HG03103 (cell line): ENCODE results near the gene ZNF335.
"Not testable (repeated sequence)": the region's sequence is repeated elsewhere in the genome, so short reads cannot be mapped to it uniquely, and the experiment has no call there.

ENCODE experiments used
- ATAC-seq: cut with Tn5 transposase; IDR thresholded peaks from one replicate; pipeline ENCODE4 v1.9.1; 2021; ENCODE audit warnings: low read depth; ENCODE audit not compliant: unreplicated experiment

ZNF335 gene

GRCh38 chr20:46001498-46001897 is 29.5 kb upstream of the ZNF335 start:
- no peak for ATAC-seq

- ATAC-seq = no peak
These were observed 28.4 kb upstream of the ZNF335 start for GRCh38 chr20:46000262-46000996.

- no peak for ATAC-seq
These were observed 27.7 kb upstream of the ZNF335 start for GRCh38 chr20:45999557-46000261.

DNA sequence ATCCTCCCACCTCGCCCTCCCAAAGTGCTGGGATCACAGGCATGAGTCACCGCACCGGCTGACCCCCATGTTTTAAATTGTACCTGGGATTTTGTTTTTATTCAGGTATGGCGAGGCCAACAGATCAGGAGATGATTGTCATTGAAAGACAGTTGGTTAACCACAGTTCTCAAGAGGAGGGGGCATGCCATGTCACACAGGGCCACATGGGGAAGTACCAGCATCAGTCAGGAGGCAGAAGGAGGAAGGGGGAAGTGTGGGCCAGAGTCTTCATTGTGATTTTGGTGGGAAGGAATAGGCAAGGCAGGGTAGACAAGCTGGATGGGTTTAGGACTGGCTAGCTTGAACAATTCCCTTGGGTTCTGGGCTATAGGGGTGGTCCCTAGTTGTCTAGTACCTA is 26.8 kb upstream of the ZNF335 start:
- ATAC-seq = no peak

- no peak for ATAC-seq
These were observed 26.3 kb upstream of the ZNF335 start for GRCh38 chr20:45998337-45998736.

- ATAC-seq = no peak
These were observed 25.2 kb upstream of the ZNF335 start for GRCh38 chr20:45997187-45997586.

DNA sequence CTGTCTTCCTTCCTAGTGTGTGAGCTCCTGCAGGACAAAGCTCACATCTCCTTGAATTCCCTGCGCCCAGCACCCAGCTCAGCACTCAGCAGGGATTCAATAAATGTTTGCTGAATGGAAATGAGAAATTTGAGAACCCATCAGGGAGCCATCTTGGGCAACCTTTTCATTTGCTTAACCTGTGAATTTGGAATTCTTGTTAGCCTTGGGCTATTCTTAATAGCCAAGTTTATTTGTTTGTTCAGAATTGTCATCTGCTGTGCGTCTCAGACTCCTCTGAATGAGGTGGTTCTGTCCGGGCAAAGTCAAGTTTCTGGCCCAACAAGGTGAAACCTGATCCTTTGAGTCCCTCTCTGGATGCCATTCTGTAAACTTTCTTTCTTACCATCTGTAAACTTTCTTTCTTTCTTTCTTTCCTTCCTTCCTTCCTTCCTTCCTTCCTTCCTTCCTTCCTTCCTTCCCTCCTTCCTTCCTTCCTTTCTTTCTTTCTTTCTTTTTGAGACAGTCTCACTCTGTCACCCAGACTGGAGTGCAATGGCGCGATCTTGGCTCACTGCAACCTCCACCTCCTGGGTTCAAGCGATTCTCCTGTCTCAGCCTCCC is 23.6 kb upstream of the ZNF335 start:
- ATAC-seq = not testable (repeated sequence)

- ATAC-seq = no peak
These were observed 22.9 kb upstream of the ZNF335 start for GRCh38 chr20:45994761-45995493.

GRCh38 chr20:45993197-45993951 is 21.4 kb upstream of the ZNF335 start:
- no peak for ATAC-seq

DNA sequence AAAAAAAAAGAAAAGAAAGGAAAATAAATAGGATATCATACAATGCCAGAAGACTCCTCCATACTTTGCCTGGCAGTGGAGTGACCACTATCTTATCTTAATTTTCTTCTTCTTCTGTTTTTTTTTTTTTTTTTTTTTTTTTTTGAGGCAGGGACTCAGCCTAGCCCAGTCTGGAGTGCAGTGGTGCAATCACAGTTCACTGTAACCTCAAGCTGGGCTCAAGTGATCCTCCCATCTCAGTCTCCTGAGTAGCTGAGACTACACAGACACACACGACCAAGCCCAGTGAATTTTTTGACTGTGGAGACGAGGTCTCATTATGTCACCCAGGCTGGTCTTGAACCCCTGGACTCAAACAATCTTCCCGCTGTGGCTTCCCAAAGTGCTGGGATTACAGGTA is 19.6 kb upstream of the ZNF335 start:
- ATAC-seq = no peak

- ATAC-seq = not testable (repeated sequence)
These were observed 16.8 kb upstream of the ZNF335 start for GRCh38 chr20:45988830-45989229.

DNA sequence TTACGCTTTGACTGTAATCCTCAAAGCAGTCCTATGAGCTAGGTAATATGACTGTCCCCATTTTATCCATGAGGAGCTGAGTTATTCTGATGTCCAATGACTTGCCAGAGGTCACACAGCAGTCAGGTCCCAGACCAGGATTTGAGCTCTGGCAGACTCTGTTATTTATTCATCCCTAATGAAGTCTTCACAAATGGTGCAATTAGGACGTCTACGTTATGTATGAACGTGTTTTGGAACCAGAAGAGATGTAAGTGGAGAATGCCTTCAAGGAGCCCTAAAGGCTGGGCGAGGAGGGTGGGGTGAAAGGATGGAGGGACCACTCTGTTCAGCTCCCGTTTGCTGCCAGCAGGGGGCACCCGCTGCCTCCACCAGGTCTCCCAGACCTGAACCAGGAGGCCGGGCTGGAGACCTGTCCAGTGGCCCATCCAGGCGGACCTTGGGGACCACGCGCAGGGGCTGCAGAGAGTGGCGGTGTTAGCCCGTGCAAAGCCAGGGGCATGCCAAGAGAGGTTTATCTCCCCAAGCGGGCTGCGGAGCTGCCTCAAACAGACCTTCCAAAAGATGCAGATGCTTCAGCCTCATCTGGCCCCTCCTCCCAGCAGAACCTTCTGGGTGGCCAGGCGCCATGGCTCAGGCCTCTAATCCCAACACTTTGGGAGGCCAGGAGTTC is 15.2 kb upstream of the ZNF335 start:
- no peak for ATAC-seq

DNA sequence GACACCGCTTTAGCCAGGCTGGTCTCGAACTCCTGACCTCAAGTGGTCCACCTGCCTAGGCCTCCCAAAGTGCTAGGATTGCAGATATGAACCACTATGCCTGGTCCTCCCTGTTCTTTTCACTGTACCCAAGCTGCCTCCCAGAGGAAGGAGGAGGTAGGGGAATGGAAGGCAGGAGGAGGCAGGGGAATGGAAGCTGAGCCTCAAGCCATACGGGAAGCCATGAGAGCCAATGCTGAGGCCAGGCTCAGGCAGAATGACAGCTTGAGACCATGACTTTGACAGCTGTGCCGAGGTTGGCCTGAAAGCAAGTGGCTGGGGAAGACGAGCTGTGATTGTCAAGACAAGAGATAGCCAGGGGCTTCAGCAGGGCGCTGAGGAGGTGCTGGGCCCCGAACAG is 13.6 kb upstream of the ZNF335 start:
- no peak for ATAC-seq

DNA sequence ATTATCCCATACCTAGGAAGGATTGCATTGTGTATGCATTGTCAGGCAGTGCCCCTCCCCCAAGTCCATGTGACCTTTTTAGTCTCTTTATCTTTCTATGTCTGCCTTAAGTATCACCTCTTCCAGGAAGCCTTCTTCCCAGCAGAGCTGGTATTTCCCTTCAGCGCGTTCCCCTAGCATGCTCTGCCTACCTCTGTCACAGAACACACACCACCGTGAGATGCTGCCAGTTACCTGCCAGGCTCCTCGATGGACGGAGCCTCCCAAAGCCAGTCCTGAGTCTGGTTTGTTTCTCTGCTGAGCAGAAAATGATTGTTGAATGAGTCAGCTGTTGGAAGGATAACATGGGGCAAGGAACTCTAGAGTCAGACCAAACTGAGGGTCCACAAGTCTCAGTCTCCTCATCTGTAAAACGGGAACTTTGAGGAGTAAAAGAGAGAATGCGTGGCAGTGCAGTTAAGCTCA is 11.3 kb upstream of the ZNF335 start:
- ATAC-seq = no peak

DNA sequence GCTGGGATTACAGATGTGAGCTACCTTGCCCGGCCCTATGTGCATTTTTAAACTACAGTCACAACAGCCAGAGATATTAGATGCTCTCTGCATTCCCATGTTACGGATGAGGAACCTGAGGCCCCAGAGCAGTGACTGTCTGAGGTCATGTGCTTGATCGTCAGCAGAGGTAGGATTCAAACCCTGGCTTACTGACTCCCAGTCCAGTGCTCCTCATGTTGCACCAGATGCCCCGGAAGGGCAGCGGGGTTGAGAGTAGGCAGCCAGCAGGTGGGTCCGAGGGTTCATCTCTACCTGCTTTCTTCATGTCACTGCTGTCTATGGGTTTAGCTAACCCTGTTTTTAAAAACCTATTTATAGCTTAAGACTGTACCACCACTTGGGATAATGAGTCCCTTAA is 9.3 kb upstream of the ZNF335 start:
- ATAC-seq = no peak

GRCh38 chr20:45976086-45976485 is 4.1 kb upstream of the ZNF335 start:
- ATAC-seq = no peak

- no peak for ATAC-seq
These were observed 3.7 kb upstream of the ZNF335 start for GRCh38 chr20:45975686-45976085.

DNA sequence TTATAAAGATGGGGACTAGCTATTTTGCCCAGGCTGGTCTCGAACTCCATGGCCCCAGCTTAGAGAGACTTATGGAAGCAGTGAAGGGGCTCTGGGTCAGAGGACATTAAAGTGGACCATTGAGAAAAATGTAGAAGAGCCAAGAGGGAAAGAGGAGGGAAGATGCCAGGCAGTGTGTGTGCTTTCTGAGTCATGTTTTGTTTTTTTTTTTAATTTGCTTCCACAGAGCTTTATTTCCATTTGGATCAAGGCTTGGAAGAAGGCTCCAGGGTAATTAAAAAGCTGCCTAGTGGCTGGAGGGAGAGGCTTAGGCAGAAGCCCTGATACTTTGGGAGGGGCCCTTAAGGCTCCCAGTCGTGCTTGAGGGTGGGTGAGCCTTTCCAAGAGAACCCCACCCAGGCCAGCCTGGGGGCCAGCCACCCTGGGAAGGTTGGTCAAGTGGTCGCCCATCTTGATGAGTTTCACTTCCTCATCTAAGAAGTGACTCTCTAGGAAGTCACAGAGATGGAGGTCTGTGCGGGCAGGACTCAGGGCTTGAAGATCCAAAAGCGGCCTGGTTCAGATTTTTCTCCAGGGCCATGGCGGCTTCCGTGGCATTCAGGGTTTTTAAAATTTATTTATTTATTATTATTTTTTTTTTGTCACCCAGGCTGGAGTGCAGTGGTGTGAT is 3.0 kb upstream of the ZNF335 start:
- no peak for ATAC-seq

DNA sequence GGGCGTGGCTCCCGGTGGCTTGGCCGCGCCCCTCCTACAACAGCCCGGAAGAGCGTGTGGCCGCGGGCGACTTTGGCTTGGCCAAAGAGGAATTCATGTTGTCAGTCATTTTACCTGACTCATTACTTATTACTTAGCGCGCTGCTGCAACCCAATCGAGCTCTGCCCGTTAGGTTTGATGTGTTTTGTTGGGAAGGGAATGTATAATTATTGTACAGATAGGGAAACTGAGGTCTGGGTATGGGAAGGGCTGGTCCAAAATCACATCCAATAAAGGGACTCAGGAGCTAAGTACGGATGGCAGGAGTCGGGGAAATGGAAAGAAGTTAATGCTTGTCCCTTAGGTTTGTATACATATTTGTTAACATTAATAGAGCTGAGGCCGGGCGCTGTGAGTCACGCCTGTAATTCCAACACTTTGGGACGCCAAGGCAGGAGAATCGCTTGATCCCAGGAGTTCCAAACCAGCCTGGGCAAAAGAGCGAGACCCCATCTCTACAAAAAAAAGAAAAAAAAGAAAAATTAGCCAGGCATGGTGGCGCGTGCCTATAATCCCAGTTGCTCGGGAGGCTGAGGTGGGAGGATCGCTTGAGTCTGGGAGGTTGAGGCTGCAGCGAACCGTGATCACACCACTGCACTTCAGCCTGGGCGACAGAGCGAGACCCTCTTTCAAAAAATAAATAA is 639 bp upstream of the ZNF335 start:
- no peak for ATAC-seq
